Measurements from ENCODE around the gene LHFPL2. TPM values are rescaled to one million over a fixed set of nuclear protein-coding genes. Genes with fewer than 3 reads are reported as not detected.

The LHFPL2 gene
- total and polyA plus RNA-seq, 2 of the 4 experiments (the other 2 are of a cell fraction): 6.5 to 11.3 TPM

DNA sequence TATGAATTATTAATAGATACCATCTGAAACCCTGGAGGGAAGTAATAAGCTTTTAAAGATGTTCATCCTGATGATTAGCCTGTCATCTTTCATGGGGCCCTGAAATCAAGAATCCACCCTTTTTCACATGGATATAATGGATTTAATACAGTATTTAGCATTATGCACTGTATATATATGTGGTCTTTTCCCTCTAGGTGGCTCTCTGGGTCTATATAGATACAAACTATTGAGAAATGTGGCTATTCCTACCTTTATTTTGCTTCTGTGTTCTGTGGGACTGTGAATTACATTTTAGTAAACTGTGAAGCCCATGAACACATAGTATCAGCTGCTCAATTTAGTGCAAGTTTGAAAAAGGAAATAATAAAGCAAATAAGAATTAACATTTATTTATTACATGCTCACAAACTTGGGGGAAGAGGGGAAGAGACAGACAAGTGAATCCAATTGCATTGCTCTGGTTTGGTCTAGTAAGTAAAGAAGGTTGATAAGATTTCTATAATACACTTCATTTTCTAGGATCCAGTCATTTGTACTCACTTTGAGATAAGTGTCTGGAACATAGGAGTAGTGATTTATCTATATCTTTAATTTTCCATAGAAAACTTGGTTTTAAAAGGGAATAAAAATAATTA, 176.0 kb downstream of the LHFPL2 start:
- no peaks in the 10 kb centered on the region for H3K27me3 ChIP-seq (ENCODE audit: control insufficient read depth, insufficient read depth, low read length)
- H3K23ac ChIP-seq (ENCODE audit: low read depth, low read length): no peak overlapping the region
- ATAC-seq (ENCODE audit: low read depth) (no peak), DNase-seq (no peak)
- no peak overlapping the region for H3K27ac ChIP-seq (ENCODE audit: insufficient read depth, low read length)
- H3K14ac ChIP-seq (replicated peaks; ENCODE audit: low read depth, low read length): no peak overlapping the region
- no peak overlapping the region for H4K91ac ChIP-seq (ENCODE audit: insufficient read depth, low read depth, low read length)
- no peak overlapping the region for H3K4ac ChIP-seq (ENCODE audit: low read depth, low read length)
- no peaks in the 10 kb centered on the region; the same call in 1 of the 2 replicates for H3K9me1 ChIP-seq (ENCODE audit: insufficient read depth, low read length)
- no peaks in the 10 kb centered on the region for H3K9me3 ChIP-seq (ENCODE audit: control insufficient read depth, insufficient read depth, low read length)
- ChIA-PET CTCF (no interaction called here), POLR2A (ENCODE audit: unreplicated experiment) (no interaction called here)
- in situ Hi-C loops (cut with MboI; ENCODE audit: low sequenced_read_pairs) (no loop called here), intact Hi-C loops (cut with micrococcal nuclease) (no loop called here), dilution Hi-C loops (cut with HindIII; ENCODE audit: low sequenced_read_pairs, unreplicated experiment) (no loop called here)
- no peak overlapping the region for H3K4me2 ChIP-seq (ENCODE audit: low read depth, low read length)
- no TSS peak for BruUV-seq (replicated peaks)
- no peak overlapping the region for H3K4me3 ChIP-seq (ENCODE audit: insufficient read depth, low read depth, low read length)
- no peak overlapping the region for H3K56ac ChIP-seq (ENCODE audit: extremely low read depth, insufficient read depth, low read length)
- no peaks in the 10 kb centered on the region for H4K20me1 ChIP-seq (ENCODE audit: insufficient read depth, low read length)
- no peak overlapping the region for H2BK15ac ChIP-seq (ENCODE audit: low read depth, low read length)
- peaks cover 3 to 6% of the 10 kb centered on the region in 2 experiments; a peak in 2 of 4 replicates for H3K79me1 ChIP-seq (ENCODE audit: low read depth in 1 of 2, low read length in 2 of 2)
- H2AK5ac ChIP-seq (ENCODE audit: low read depth, low read length): no peak overlapping the region
- H2AK9ac ChIP-seq (replicated peaks; ENCODE audit: low read depth, low read length, poor library complexity): no peak overlapping the region
- H3K9ac ChIP-seq (ENCODE audit: low read depth, low read length): no peak overlapping the region
- H2AFZ ChIP-seq (replicated peaks; ENCODE audit: low read length, poor library complexity): no peak overlapping the region
- no peak overlapping the region for H2BK5ac ChIP-seq (ENCODE audit: low read depth, low read length, poor library complexity, severe bottlenecking)
- no peaks in the 10 kb centered on the region for H3K4me1 ChIP-seq (ENCODE audit: control insufficient read depth, insufficient read depth, low read length)
- no peak for TF ChIP-seq CHD1 (IDR thresholded peaks at IDR 0.05; ENCODE audit: low read depth, low read length)
- TF ChIP-seq BHLHE40 (IDR thresholded peaks at IDR 0.05; ENCODE audit: low read depth, low read length): no peak
- TF ChIP-seq MAFK (IDR thresholded peaks at IDR 0.05; ENCODE audit: low read depth, low read length): no peak
- TF ChIP-seq, protein P1, sequence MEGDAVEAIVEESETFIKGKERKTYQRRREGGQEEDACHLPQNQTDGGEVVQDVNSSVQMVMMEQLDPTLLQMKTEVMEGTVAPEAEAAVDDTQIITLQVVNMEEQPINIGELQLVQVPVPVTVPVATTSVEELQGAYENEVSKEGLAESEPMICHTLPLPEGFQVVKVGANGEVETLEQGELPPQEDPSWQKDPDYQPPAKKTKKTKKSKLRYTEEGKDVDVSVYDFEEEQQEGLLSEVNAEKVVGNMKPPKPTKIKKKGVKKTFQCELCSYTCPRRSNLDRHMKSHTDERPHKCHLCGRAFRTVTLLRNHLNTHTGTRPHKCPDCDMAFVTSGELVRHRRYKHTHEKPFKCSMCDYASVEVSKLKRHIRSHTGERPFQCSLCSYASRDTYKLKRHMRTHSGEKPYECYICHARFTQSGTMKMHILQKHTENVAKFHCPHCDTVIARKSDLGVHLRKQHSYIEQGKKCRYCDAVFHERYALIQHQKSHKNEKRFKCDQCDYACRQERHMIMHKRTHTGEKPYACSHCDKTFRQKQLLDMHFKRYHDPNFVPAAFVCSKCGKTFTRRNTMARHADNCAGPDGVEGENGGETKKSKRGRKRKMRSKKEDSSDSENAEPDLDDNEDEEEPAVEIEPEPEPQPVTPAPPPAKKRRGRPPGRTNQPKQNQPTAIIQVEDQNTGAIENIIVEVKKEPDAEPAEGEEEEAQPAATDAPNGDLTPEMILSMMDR (conservative IDR thresholded peaks at IDR 0.05; ENCODE audit: low read depth, low read length): no peak
- TF ChIP-seq MXI1 (IDR thresholded peaks at IDR 0.05; ENCODE audit: borderline replicate concordance, low read depth, low read length): no peak
- no peak for TF ChIP-seq RAD21 (IDR thresholded peaks at IDR 0.05; ENCODE audit: low read length)
- TF ChIP-seq, protein P2, sequence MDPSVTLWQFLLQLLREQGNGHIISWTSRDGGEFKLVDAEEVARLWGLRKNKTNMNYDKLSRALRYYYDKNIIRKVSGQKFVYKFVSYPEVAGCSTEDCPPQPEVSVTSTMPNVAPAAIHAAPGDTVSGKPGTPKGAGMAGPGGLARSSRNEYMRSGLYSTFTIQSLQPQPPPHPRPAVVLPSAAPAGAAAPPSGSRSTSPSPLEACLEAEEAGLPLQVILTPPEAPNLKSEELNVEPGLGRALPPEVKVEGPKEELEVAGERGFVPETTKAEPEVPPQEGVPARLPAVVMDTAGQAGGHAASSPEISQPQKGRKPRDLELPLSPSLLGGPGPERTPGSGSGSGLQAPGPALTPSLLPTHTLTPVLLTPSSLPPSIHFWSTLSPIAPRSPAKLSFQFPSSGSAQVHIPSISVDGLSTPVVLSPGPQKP (IDR thresholded peaks at IDR 0.05; ENCODE audit: borderline replicate concordance, low read depth, low read length): no peak
- TF ChIP-seq NFE2L2 (IDR thresholded peaks at IDR 0.05; ENCODE audit: low read depth, low read length): no peak
- TF ChIP-seq RFX5 (IDR thresholded peaks at IDR 0.05; ENCODE audit: low read depth, low read length): no peak
- no peak for TF ChIP-seq RCOR1 (IDR thresholded peaks at IDR 0.05; ENCODE audit: insufficient replicate concordance, low read length)
- TF ChIP-seq CEBPB (IDR thresholded peaks at IDR 0.05; ENCODE audit: low read depth, low read length): no peak
- no peak for TF ChIP-seq POLR2A (IDR thresholded peaks at IDR 0.05; ENCODE audit: low read depth, low read length)
- TF ChIP-seq FOS (IDR thresholded peaks at IDR 0.05; ENCODE audit: low read depth, low read length): no peak
- H2BK20ac ChIP-seq (ENCODE audit: low read depth, low read length): no peak overlapping the region
- no peak overlapping the region for H3K18ac ChIP-seq (ENCODE audit: low read depth, low read length)
- H2BK120ac ChIP-seq (ENCODE audit: low read depth, low read length): no peak overlapping the region
- no peak overlapping the region for H4K5ac ChIP-seq (ENCODE audit: low read depth, low read length)
- no peak overlapping the region for H4K8ac ChIP-seq (ENCODE audit: low read depth in 2 of 2, low read length in 2 of 2)
- peaks cover 3% of the 10 kb centered on the region; the same call in 1 of the 2 replicates for H3K36me3 ChIP-seq (ENCODE audit: control insufficient read depth, insufficient read depth, low read length)

Data from IMR-90 (cell line).